GM15510 (cell line): ENCODE measurements around the gene ZFYVE26.

Experiments used
- POLR2A ChIP-seq: IDR thresholded peaks from 3 replicates; pipeline ENCODE4 v1.6.1; 2011; ENCODE audit warnings: borderline replicate concordance; ENCODE audit not compliant: insufficient read length; ENCODE audit errors: extremely low read depth

Gene ZFYVE26

DNA sequence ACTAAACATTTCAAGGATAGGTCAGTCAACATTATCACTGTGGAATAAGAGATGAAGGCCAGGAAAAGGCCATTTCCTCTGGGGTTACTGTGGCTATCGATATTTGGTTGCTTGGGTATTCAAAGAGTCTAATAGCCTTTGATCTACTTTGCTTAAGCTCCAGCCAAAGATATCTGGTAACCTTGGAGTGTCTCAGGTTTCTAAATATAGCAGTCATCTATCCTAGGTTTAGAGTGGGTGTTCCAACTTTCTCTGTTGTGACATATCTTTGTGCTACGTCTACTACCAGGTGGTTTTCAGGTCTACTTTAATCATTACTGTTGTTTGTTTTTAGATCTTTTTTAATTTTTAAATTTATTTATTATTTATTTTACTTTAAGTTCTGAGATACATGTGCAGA lies 72.3 kb downstream of the ZFYVE26 start:
- no peak for TF ChIP-seq POLR2A

DNA sequence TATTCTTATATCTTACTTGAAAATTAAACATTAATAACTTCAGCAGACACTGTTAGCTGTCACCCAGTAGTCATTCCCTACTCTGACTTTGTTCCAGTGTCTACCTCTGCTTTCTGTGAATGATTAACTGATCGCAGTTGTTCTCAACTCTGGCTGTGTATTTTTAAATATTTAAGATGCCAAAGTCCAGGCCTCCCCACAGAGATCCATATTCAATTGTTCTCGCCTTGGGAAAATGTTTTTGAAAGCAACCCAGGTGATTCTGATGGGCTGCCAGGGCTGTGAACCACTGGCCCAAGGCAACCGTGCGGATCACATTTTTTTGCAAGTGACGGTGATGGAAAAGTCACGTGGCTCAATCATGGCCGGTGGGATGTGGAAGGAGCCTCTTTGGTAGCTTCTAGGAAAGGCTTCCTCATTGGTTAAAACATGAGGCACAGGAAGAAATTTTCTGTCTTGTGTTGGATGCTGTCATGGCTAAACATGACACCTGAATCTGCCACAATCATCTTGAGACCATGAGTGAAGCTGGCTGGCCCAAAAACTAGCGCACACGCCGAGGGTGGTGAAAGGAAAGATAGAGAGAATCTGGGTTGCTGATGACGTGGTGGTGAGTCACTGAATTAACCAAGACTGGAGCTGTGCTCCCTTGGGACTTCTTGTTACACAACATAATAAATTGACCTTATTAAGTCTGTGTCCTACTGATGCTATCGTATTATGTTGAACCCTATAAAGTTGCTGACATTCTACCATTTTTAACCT lies 77.5 kb downstream of the ZFYVE26 start:
- no peak for TF ChIP-seq POLR2A

DNA sequence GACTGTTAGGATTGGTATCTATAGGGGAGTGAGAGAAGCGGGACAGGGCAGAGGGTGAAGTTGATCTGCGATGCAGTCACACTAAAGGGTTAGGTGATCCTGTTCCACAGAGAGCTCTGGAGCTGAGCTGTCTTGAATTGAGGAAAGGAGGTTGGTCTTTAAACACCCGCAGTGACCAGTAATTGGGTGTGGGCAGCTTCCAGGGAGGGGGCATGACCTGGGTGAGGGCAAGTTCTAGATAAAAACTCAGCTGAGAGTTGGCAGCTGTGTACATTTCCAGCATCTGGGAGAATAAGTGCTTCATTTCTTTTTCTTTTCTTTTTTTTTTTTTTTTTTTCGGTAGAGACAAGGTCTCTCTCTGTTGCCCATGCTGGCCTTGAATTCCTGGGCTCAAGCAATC lies 79.6 kb downstream of the ZFYVE26 start:
- TF ChIP-seq POLR2A: no peak

DNA sequence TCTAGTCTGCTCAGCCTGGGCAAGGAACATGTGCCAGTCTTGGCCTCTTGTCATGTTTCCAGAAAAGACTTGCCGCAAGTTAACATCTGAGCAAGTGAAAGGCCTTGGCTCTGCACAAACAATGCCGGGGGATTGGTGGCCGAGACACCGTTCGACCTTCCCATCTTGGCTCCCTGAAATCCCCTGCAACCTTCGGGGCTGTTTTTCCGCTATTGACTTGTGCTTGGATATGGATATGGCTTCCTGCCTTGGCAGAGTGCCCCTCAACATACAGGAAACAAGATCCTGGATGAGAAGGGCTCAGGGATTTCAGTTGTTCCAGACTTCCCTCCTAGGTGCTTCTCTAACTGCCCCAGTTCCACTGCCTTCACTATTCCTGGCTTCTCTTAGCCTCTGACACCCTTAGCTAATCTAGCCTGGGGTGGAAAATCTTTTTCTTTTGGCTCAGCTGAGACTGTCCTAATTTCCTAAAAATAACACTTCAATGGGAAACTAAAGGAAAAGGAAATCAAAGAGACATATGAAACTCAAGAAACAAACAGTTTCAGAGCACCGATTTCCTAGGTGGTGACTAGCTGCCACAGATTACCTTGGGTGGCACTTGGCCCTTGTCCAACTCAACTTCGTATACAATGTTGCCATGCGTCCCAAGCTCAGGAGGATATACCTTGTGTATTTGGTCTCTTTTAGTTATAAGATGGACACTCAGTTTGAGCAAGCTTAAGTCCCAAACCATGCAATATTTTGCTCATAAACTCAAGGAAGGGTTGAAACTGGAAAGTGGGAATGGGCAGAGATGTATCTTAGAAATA lies 80.8 kb downstream of the ZFYVE26 start:
- TF ChIP-seq POLR2A: no peak

DNA sequence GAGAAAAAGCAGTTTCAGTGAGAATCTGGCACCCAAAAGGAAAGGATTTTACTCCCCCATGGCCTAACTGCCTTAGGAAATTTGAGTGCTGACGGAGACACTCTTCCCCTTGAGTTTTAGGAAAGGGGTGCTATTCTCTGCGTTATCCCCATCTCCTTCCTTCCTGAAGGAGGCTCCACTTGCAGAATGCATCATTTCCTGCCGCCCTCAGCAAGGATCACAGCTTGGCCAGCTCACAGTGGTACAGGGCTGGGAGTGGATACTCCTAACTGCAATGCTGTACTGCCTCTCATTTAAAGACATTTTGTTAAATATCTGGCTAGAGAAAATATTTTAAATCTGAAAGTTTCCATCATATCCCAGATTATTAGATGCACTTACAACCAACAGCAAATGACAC lies 81.7 kb downstream of the ZFYVE26 start:
- no peak for TF ChIP-seq POLR2A

DNA sequence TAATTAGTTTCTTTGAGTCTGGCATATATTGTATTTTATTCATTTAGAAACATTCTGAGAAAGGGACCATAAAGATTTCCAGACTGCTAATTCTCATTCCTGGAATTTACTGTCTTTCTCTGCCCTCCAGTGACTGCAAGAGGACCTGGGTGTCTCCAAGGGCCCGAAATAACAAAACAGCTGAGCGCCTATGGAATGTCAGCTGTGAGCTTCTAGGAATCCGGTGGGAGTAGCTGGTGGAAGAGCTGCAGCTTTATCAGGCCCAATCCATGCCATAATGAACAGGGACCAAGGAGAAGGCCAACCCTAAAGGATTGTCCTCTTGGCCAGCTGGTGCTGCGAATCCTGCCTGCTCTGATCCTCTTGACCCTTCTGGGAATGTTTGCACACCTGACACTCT lies 82.8 kb downstream of the ZFYVE26 start:
- TF ChIP-seq POLR2A: no peak

DNA sequence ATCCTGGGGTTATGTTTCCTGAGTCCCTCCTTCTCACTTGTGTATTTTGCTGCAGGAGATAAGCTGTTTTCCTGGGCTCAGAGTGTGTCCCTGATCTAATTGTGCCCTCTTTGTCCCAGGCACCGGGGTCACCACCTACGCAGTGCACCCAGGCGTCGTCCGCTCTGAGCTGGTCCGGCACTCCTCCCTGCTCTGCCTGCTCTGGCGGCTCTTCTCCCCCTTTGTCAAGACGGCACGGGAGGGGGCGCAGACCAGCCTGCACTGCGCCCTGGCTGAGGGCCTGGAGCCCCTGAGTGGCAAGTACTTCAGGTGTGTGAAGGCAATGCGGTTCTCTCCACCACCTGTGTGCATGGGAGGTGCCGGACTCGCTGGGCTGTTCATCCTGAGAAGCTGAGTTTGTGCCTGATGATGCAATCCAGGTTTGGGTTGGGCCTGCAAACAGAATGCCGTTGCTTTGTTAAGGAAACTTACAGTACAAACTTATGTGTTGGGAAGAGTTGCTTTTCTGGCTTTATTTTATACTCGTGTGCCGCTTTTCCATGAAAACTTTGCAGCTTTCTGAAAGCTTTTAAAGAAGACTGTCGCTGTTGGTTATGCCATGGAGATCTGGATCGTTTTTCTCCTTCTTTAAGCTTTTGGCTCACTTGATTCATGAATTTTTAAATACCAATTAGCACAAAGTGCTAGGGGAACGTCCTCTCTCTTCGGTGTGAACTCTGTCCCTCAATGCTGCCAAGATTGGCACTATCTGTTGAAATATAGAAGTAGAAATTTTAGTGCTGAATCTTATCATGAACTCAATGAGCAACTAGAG lies 87.1 kb downstream of the ZFYVE26 start:
- TF ChIP-seq POLR2A: no peak

DNA sequence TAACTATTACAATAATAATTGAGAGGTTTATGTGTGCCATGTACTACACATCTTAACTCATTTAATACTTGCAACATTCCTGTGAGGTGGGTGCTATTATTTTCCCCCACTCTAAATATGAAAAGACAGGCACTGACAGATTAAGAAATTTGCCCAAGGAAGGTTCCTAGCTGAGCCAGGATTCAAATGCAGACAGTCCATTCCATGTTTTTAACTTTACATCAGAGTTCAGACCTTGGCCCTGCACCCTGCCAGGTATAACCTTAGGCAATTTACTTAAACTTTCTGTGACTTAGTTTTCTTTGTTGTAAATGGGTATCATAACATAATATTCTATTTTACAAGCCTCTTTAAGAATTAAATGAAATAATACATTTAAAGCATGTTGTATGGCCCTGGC lies 88.1 kb downstream of the ZFYVE26 start:
- TF ChIP-seq POLR2A: no peak

DNA sequence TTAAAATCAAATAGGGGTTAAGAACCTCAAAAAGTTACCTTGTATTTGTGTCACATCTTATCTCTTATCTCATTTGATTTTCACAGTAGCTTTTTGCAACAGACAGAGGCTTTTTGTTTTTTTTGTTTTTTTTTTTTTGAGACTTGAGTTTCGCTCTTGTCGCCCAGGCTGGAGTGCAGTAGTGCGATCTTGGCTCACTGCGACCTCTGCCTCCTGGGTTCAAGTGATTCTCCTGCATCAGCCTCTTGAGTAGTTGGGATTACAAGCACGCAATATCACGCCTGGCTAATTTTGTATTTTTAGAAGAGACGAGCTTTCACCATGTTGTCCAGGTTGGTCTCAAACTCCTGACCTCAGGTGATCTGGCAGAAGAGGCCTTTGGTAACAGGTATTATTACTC lies 89.0 kb downstream of the ZFYVE26 start:
- no peak for TF ChIP-seq POLR2A

DNA sequence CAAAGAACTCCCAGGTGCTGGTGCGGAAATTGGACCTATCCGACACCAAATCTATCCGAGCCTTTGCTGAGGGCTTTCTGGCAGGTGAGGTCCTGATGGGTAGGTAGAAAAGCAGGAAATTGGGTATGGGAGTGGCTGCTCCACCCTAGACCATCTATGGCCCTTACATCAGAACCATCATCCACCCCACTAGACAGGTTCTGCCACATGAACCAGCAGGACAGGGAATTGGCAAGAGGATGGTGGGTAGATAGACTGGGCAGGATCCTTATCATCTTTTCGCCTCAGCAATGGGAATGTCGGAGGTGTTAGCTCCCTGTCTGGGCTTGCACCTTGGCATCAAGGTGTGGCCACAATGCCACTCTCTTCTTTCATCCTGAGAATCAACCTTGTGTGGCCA lies 91.2 kb downstream of the ZFYVE26 start:
- TF ChIP-seq POLR2A: no peak

DNA sequence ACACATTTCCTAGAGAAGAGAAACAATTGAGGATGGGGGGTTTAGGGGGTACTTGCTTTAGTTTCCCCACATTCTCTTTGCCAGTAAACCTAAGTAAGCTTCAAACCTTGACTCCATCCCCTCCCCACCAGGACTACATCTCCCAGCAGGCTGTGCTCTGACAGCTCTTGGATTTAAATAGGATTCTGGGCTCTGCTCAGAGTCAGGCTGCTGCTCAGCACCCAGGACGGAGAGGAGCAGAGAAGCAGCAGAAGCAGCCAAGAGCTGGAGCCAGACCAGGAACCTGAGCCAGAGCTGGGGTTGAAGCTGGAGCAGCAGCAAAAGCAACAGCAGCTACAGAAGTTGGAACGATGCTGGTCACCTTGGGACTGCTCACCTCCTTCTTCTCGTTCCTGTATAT lies 94.1 kb downstream of the ZFYVE26 start:
- TF ChIP-seq POLR2A: no peak

DNA sequence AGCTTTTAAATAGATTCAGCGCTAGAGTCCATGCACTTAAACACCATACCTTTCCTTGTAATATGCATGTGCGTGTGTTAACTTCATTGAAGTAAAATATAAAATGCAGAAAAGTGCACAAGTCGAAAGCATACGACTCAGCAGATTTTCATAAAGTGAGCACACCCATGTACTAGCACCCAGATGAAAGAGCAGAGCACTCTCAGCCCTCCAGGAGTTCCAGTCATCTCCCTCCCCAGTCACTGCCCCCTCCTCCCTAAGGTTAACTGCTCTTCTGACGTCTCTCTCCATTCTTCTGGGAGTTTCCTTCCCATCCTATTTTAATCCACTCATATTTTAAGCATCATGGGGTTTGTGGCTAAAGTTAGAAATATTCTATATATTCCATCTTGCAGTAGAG lies 94.5 kb downstream of the ZFYVE26 start:
- TF ChIP-seq POLR2A: no peak

DNA sequence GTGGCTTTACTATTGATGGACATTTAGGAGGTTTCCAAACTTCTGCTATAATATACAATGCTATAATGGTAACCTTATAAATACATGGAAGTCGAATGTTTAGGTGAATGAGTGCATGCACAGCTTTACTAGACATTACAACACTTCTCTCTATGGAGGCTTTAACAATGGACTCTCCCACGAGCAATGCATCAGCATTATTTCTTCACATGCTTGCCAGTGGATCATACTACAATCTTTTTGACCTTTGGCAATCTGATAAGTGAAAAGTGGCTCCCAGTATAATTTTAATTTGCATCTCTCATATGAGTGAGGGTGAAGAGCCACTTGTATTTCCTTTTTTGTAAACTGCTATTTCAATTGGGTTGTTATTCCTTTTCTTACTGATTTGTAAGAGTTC lies 96.5 kb downstream of the ZFYVE26 start:
- TF ChIP-seq POLR2A: no peak

DNA sequence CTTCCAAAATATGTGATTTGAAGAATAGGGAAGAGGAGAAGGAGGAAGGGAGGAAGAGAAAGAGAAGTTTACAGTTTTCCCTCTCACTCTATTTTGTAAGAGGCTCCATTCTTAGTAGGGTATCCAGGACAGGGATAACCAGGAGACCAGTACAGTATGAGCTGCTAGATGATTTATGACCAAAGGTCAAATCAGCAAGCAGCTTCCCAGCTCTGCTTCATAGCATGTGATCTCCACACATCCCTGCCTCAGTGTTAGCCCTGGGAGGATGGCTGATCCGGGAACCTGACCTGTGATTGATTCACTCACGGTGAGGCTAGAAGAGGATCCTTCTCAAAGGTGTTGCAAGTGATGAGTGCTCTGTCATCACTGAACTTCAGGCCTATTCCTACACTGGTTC lies 98.1 kb downstream of the ZFYVE26 start:
- no peak for TF ChIP-seq POLR2A

DNA sequence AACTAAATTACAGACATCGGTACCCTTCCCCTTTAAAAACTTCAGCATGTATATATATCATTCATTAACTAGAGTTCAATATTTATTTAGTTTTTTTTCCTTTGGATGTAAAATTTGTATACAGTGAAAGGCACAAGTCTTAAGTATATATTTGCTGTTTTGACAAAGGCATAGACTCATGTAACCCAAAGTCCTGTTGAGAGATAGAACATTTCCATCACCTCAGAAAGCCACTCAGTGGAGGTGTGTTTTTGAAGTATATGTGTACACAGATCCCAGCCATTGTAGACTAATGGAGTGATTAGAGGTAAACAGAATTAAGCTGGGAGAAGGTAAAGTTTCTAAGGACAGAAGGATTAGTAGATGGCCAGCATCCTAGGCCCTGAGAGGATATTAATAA lies 99.3 kb downstream of the ZFYVE26 start:
- TF ChIP-seq POLR2A: no peak
